ENCODE measurements around the gene CENPP. TPM values are rescaled to one million over a fixed set of nuclear protein-coding genes. Genes with fewer than 3 reads are reported as not detected.
"Not testable (repeated sequence)": the region's sequence is repeated elsewhere in the genome, so short reads cannot be mapped to it uniquely, and the experiment has no call there.

The CENPP gene
- total RNA-seq, 1 experiment from 2014 or later, result 3.6 TPM

DNA sequence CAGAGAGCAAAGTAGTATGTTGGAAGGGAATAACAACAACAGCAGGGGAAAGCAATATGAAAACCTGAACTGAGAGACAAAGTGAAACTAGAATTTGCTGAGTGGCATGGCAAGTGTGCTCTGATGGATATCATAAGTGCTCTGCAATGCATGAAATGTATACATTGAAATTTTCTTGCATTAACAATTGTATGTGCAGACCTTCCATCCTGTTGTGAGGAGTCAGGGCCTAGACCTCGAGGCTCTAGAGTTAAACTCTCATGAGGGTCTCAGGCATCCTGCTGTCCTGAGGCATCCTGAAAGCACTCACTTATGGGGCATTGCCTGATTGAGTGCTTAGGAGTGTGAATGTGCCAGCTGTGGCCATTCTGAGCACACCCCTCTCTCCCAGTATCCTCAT is 208.9 kb downstream of the CENPP start:
- no peak for DNase-seq (ENCODE audit: low read depth)
- in situ Hi-C loops (cut with HindIII; ENCODE audit: low pct_unique_long_range_greater_than_20kb, low sequenced_read_pairs), result no loop called here

DNA sequence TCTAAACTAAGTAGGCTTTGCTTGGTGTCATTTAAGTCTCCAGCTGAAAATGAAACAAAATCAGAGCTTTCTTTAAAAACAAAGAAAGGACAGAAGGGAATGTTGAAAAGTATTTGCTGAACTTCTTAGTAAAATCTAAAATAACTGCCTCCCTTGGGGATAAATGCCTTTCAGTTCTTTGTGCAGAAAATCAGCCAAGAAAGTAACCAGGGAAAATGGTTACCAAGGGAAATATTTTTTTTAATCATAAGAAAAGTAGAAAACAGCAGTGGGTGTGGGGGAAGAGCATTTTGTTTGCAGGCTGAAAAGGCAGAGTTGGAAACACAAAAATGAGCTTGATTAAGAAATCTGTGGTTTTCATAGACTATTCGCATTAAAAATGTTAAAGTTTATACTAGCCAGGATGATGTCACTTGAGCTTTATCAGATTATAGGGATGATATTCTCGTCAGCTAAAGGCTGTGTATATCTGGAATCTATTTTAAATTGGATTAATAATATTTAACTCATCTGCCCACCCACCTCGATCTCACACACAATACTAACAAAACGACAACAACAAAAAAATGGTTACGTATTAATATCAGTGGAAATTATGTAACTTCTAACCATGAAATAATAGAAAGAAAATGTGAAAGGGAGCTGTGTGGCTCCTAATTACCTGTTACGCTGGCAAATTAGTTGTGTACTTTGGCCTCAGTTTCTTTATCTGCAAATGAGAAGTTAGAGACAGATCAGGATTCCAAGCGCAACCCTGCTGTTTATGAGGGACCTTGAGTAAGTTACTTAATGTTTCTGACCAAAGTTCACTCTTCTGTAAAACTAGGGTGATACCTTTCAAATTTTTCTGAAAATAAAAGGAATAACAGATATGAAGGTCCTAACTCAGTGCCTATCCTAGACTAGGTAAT is 210.4 kb downstream of the CENPP start, which contains the start of gene ECM2:
ECM2 (minus strand) TSS at position 51 of the 911 bp plus-strand sequence. CDS start 13,124 bp downstream, outside the sequence.
- no peak for DNase-seq (ENCODE audit: low read depth)
- in situ Hi-C loops (cut with HindIII; ENCODE audit: low pct_unique_long_range_greater_than_20kb, low sequenced_read_pairs), result no loop called here

DNA sequence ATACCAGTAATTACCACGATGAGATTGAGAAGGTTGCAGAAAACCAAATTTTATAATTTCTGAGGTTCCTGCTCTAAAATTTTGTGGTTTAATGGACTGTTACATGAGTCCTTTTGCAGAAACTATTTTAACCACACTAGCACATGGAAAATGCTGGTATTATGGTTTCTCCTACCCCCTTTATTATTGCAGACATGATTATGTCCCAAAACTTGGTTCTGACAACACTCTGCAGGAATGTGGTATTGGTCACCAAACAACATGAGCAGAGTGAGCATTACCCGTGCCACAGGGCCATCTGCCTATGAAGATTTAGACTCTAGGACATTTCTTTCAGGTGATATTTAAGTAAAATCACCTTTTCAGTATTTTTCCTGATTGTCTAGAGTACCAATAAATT is 212.8 kb downstream of the CENPP start:
- in situ Hi-C loops (cut with HindIII; ENCODE audit: low pct_unique_long_range_greater_than_20kb, low sequenced_read_pairs), result no loop called here
- no peak for DNase-seq (ENCODE audit: low read depth)

DNA sequence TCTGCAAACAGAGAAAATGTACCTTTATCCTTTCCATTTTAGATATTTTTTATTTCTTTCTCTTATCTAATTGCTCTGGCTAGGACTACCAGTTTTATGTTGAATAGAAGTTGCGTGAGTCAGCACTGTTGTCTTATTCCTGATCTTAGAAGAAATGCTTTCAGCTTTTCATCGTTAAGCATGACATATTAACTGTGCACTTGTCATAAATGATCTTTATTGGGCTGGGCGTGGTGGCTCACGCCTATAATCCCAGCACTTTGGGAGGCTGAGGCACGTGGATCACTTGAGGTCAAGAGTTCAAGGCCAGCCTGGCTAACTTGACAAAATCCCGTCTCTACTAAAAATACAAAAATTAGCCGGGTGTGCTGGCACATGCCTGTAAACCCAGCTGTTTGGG is 218.2 kb downstream of the CENPP start:
- no peak for DNase-seq (ENCODE audit: low read depth)
- in situ Hi-C loops (cut with HindIII; ENCODE audit: low pct_unique_long_range_greater_than_20kb, low sequenced_read_pairs), result no loop called here

DNA sequence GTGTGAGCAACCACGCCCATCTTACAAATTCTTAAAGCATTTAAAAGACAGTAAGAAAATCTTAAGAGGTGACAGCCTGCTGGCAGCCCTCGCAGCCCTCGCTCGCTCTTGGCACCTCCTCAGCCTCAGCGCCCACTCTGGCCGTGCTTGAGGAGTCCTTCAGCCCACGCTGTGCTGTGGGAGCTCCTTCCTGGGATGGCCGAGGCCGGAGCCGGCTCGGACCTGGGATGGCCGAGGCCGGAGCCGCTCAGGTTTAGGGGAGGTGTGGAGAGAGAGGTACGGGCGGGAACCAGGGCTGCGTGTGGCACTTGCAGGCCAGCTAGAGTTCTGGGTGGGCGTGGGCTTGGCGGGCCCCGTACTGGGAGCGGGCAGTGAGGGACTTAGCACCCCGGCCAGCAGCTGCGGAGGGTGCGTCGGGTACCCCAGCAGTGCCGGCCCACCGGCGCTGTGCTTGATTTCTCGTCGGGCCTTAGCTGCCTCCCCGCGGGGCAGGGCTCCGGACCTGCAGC is 219.3 kb downstream of the CENPP start:
- no peak for DNase-seq (ENCODE audit: low read depth)
- in situ Hi-C loops (cut with HindIII; ENCODE audit: low pct_unique_long_range_greater_than_20kb, low sequenced_read_pairs), result no loop called here

DNA sequence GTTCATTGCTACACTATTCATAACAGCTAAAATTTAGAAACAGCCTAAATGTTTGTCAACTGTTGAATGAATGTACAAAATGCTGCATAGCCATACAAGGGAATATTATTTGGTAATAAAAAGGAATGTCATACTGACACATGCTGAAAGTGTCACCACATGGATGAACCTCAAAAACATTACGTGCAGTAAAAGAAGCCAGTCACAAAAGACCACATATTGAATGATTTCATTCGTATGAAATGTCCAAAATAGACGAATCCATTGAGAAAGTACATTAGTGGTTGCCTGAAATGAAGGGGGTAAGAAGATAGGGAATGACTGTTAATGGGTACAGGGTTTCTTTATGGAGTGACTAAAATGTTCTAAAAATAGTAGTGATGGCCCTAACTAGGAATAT is 221.6 kb downstream of the CENPP start:
- in situ Hi-C loops (cut with HindIII; ENCODE audit: low pct_unique_long_range_greater_than_20kb, low sequenced_read_pairs), result no loop called here
- DNase-seq (ENCODE audit: low read depth), result no peak

DNA sequence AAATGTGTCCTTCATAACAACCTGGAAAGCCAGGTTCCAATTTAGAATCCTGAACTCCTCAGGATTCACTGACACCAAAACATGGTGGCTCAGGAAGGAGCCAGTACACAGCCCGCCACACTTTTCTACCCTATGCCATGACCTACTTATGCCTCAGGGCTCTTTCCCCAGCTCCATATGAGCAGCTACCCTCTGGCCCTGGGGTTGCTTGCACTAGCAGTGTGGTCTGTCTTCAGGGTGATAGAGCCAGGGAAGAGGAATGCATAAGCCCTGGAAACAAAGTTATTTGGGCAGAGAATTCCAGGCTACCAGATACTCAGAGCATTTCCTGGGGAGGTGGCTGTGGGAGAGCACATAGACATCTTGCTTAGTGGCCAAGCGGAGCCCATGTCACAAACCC is 225.0 kb downstream of the CENPP start:
- in situ Hi-C loops (cut with HindIII; ENCODE audit: low pct_unique_long_range_greater_than_20kb, low sequenced_read_pairs), result no loop called here
- no peak for DNase-seq (ENCODE audit: low read depth)

DNA sequence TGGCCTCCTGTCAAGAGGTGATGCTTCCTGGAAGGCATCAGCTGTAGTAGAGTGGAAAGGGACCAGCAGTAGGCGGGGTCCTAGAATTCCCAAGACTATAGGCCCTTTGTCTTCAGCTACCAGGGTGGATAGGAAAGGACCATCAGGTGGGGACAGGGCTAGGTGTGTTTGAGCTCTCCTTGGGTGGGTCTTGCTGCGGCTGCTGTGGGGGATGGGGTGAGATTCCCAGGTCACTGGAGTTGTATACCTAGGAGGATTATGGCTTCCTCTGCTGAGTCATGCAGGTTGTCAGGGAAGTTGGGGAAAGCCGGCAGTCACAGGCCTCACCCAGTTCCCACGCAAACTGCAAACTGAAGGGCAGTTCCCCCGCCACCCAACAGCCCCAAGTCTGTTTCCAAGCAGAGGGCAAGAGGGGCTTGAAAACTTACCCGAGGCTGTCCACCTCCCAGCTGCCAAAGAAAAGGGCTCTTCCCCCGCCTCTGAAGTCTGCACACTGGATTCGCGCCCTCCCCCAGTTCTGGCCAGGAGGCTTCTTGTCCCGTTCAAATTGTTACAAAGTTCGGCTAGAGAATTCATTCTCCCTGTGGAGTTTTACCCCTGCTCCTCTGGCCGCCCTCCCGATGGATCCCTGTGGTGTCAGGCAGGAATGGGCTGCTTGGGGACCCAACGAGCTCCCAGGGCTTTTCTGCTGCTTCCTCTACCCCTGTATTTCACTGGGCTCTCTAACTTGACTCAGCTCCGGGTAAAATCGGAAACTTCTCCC is 233.0 kb downstream of the CENPP start:
- in situ Hi-C loops (cut with HindIII; ENCODE audit: low pct_unique_long_range_greater_than_20kb, low sequenced_read_pairs), result no loop called here
- DNase-seq (ENCODE audit: low read depth), result no peak

DNA sequence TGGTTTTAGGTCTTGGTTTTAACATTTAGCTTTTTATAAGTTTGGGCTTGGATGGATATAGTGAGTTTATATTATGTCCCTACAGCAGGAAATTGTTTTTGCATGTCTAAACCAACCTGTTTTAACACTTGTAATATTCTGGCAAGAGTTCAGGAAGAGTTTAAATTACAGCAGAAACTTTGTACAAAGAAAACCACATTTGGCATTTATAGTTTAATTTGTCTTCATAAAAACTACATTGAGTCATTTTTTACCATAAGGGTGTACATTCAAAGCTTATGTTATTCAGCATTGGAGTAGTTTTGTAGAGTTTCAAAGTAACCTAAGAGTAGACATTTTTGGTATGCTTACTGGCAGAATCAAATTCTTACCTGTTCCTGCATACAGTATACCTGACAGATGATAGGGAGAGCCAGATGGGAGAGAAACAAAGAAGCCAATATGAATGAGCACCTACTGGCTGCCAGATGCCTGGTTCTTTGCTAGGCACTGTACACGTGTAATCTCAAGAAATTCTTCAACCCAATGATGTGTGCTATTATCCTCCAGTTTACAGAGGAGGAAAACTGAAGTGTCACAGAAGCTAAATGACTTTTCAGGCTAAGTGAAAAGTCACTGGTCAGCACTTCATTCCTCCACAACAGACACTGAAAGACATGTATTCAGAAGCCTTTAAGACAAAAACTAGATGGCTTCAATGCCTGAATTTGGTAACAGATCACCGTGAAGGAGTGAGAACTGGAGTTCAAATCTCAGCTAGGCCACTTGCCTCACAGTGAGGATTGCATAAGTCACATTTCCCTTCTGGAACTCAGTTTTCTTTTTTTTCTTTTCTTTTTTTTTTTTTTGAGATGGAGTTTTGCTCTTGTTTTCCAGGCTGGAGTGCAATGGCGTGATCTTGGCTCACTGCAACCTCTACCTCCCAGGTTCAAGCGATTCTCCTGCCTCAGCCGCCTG is 235.9 kb downstream of the CENPP start:
- in situ Hi-C loops (cut with HindIII; ENCODE audit: low pct_unique_long_range_greater_than_20kb, low sequenced_read_pairs), result no loop called here
- DNase-seq (ENCODE audit: low read depth), result no peak

DNA sequence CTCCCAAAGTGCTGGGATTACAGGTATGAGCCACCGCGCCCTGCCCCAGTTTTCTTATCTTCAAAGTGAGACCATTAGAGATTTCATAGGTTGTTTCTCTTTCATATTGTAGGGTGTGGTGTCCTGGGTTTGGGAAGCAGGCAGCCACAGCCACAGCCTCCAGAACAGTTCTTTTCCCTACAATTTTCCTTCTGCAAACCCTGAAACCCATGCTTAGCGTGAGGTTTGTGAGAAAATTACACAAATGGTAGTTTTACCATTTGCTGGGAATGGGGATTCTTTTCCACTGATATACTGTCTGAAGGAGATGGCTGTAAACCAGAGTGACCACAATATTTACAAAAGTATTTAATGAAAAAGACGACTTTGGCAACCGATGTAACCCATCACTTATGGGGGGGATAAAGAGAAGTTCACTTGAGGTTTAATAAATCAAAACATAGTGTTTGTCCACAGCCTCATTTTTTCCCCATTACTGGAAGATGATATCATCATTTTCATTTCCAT is 236.8 kb downstream of the CENPP start:
- in situ Hi-C loops (cut with HindIII; ENCODE audit: low pct_unique_long_range_greater_than_20kb, low sequenced_read_pairs), result no loop called here
- DNase-seq (ENCODE audit: low read depth), result no peak

DNA sequence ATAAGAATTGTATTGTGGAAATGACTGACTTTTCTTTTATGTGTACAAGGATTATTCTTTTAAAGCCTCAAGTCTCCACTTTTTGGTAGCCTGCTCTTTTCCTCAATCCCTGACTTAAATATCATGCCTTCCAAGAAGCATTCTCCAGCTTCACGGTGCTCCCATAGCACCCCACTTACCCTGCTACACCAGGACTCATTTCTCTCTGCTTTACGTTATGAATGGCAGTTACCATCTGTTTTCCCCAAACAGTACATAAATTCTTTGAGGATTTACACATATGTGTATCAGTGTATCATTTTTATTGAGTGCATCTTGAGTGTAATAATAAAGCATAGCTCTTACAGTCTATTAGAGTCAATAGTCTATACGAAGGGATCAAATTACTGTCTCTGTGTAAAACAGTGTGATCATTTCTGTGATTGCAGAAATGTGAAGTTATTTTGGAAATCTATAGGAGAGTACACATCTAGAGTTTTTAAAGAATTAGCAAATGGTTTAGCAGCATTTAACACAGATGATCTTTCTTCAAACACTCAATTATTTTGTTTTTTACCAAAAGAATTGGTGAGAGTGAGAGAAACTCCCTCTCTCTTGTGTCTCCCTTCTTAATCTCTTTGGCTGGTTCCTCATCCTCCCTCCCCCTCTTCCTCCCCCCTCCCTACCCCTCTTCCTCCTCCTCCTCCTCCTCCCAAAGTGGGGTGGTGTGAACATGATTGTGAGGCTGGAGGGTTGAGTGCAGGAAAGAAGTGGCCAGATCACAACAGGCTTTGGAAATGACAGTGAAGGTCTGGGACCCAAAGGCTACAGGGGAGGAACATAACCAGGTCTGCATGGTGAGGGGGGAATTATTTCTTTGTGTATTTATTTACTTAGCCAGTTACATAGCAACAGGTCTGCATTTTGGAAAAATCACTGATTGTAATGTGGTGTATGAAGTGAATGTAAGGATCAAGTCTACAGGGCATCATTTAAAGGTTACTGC is 237.7 kb downstream of the CENPP start:
- in situ Hi-C loops (cut with HindIII; ENCODE audit: low pct_unique_long_range_greater_than_20kb, low sequenced_read_pairs), result no loop called here
- DNase-seq (ENCODE audit: low read depth), result no peak

DNA sequence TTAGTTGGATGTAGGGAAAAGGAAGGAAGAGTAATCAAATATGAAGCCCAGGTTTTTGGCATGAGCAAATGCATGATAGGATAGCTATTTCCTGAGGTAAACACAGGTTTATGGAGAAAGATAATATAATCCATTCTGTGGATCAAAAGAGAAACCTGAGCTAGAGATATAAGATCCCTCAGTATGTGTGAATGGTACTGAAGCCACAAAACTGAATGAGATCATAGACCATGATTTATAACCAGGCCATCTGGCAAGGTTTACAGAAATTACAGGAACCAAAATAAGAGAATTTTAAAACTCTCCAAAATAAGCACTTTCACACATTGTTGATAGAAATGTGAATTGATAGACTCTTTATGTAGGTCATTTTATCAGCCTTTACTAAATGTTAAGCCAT is 238.8 kb downstream of the CENPP start:
- in situ Hi-C loops (cut with HindIII; ENCODE audit: low pct_unique_long_range_greater_than_20kb, low sequenced_read_pairs), result no loop called here
- no peak for DNase-seq (ENCODE audit: low read depth)

DNA sequence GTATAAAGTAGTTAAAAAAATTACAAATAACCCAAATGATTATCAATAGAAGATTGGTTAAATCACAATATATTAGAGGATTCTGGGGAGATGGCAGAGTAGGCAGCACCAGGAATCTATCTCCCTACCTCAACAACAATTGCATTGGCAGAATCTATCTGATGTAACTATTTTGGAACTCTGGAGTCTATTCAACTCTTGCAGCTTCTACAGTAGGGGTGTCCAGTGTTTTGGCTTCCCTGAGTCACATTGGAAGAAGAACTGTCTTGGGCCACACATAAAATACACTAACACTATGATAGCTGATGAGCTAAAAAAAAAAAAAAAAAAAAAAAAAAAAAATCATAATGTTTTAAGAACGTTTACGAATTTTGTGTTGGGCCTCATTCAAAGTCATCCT is 239.2 kb downstream of the CENPP start:
- in situ Hi-C loops (cut with HindIII; ENCODE audit: low pct_unique_long_range_greater_than_20kb, low sequenced_read_pairs), result no loop called here
- DNase-seq (ENCODE audit: low read depth), result no peak

DNA sequence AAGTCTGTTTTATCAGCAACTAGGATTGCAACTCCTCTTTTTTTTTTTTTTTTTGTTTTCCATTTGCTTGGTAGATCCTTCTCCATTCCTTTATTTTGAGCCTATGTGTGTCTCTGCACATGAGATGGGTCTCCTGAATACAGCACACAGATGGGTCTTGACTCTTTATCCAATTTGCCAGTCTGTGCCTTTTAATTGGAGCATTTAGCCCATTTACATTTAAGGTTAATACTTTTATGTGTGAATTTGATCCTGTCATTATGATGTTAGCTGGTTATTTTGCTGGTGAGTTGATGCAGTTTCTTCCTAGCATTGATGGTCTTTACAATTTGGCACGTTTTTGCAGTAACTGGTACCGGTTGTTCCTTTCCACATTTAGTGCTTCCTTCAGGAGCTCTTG is 246.1 kb downstream of the CENPP start:
- in situ Hi-C loops (cut with HindIII; ENCODE audit: low pct_unique_long_range_greater_than_20kb, low sequenced_read_pairs); DNase-seq (ENCODE audit: low read depth): not testable (repeated sequence)

DNA sequence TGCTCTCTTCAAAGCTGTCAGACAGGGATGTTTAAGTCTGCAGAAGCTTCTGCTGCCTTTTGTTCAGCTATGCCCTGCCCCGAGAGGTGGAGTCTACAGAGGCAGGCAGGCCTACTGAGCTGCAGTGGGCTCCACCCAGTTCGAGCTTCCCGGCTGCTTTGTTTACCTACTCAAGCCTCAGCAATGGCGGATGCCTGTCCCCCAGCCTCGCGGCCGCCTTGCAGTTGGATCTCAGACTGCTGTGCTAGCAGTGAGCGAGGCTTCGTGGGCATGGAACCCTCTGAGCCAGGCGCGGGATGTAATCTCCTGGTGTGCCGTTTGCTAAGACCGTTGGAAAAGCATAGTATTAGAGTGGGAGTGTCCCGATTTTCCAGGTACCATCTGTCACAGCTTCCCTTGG is 247.9 kb downstream of the CENPP start:
- DNase-seq (ENCODE audit: low read depth); in situ Hi-C loops (cut with HindIII; ENCODE audit: low pct_unique_long_range_greater_than_20kb, low sequenced_read_pairs): not testable (repeated sequence)

DNA sequence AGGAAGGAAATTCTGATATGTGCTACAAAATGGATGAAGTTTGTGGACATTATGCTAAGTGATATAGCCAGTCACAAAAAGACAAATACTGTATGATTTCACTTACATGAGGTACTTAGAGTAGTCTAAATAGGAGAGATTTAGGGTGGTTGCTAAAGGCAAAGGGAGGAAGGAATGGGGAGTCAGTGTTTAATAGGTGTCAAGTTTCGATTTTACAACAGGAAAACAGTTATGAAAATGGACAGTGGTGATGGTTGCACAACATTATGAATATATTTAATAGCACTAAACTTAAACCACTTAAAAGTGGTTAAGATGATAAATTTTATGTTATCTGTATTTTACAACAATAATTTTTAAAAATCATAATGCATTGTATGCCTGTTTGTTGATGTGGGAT is 250.4 kb downstream of the CENPP start:
- in situ Hi-C loops (cut with HindIII; ENCODE audit: low pct_unique_long_range_greater_than_20kb, low sequenced_read_pairs), result no loop called here
- DNase-seq (ENCODE audit: low read depth), result no peak

DNA sequence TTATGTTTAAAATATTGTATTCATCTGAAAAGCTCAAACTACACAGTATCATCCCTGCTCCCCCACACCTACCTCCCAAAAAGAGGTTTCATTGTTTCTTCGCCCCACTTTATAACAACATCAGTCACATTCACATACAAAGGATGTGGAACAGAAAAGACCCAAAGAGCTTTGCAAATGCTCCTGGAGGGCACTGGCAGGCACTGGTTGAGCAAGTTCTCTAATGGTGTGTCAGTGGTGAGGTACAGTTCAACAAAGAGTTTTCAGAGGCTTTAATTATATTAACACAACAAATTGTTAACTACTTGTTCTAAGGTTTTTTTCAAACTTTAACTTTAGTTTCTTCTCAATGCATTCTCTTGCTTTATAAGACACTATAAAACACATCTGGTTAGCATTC is 264.2 kb downstream of the CENPP start:
- in situ Hi-C loops (cut with HindIII; ENCODE audit: low pct_unique_long_range_greater_than_20kb, low sequenced_read_pairs), result no loop called here
- DNase-seq (ENCODE audit: low read depth), result no peak
